ENCODE data around the gene KIF3A. TPM values are rescaled to one million over a fixed set of nuclear protein-coding genes. Genes with fewer than 3 reads are reported as not detected.

KIF3A gene
- total and polyA plus RNA-seq, 4 donors, result 0.58 to 1.2 (median 0.86) TPM

GRCh38 chr5:132754111-132754510 is 16.8 kb upstream of the KIF3A start:
- Histone ChIP-seq H3K36me3 (ENCODE audit: control insufficient read depth in 4 of 4, insufficient read depth in 3 of 4, low read depth in 1 of 4, low read length in 3 of 4) (no peaks in the 10 kb centered on the region), H3K4me1 (ENCODE audit: control insufficient read depth in 4 of 4, insufficient read depth in 4 of 4, low read length in 3 of 4) (no peaks in the 10 kb centered on the region), H3K4me3 (ENCODE audit: low read depth in 1 of 3, low read length in 3 of 3) (no peak overlapping the region), H3K27me3 (ENCODE audit: control insufficient read depth in 4 of 4, insufficient read depth in 4 of 4, low read length in 3 of 4) (no peaks in the 10 kb centered on the region), H3K9ac (ENCODE audit: low read depth in 1 of 2, low read length in 2 of 2) (no peak overlapping the region), H3K9me3 (ENCODE audit: control insufficient read depth in 4 of 4, low read length in 3 of 4) (no peaks in the 10 kb centered on the region), H3K27ac (ENCODE audit: low read depth in 1 of 2, low read length in 2 of 2) (no peak overlapping the region)
- WGBS, result 97% methylated on average over 4 of the region's 4 CpGs
- no peak for DNase-seq (ENCODE audit: low spot score)
- TF ChIP-seq FOXA1 (IDR thresholded peaks at IDR 0.05) (no peak), YY1 (IDR thresholded peaks at IDR 0.05) (no peak), RAD21 (IDR thresholded peaks at IDR 0.05) (no peak), HNF4G (IDR thresholded peaks at IDR 0.05) (no peak), EGR1 (IDR thresholded peaks at IDR 0.05; ENCODE audit: low read depth in 2 of 2) (no peak), HNF4A (conservative IDR thresholded peaks at IDR 0.05) (no peak), GABPA (IDR thresholded peaks at IDR 0.05 in 1 of 2, conservative IDR thresholded peaks at IDR 0.05 in 1 of 2) (no peak), JUND (IDR thresholded peaks at IDR 0.05) (no peak), MAX (IDR thresholded peaks at IDR 0.05) (no peak), RXRA (IDR thresholded peaks at IDR 0.05) (no peak), TAF1 (conservative IDR thresholded peaks at IDR 0.05) (no peak), FOXA2 (IDR thresholded peaks at IDR 0.05) (no peak), NR2F2 (IDR thresholded peaks at IDR 0.05) (no peak), ZBTB33 (IDR thresholded peaks at IDR 0.05) (no peak), SP1 (IDR thresholded peaks at IDR 0.05) (no peak)
- TF ChIP-seq, protein P1, sequence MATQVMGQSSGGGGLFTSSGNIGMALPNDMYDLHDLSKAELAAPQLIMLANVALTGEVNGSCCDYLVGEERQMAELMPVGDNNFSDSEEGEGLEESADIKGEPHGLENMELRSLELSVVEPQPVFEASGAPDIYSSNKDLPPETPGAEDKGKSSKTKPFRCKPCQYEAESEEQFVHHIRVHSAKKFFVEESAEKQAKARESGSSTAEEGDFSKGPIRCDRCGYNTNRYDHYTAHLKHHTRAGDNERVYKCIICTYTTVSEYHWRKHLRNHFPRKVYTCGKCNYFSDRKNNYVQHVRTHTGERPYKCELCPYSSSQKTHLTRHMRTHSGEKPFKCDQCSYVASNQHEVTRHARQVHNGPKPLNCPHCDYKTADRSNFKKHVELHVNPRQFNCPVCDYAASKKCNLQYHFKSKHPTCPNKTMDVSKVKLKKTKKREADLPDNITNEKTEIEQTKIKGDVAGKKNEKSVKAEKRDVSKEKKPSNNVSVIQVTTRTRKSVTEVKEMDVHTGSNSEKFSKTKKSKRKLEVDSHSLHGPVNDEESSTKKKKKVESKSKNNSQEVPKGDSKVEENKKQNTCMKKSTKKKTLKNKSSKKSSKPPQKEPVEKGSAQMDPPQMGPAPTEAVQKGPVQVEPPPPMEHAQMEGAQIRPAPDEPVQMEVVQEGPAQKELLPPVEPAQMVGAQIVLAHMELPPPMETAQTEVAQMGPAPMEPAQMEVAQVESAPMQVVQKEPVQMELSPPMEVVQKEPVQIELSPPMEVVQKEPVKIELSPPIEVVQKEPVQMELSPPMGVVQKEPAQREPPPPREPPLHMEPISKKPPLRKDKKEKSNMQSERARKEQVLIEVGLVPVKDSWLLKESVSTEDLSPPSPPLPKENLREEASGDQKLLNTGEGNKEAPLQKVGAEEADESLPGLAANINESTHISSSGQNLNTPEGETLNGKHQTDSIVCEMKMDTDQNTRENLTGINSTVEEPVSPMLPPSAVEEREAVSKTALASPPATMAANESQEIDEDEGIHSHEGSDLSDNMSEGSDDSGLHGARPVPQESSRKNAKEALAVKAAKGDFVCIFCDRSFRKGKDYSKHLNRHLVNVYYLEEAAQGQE (IDR thresholded peaks at IDR 0.05), result no peak
- TF ChIP-seq, protein P2, sequence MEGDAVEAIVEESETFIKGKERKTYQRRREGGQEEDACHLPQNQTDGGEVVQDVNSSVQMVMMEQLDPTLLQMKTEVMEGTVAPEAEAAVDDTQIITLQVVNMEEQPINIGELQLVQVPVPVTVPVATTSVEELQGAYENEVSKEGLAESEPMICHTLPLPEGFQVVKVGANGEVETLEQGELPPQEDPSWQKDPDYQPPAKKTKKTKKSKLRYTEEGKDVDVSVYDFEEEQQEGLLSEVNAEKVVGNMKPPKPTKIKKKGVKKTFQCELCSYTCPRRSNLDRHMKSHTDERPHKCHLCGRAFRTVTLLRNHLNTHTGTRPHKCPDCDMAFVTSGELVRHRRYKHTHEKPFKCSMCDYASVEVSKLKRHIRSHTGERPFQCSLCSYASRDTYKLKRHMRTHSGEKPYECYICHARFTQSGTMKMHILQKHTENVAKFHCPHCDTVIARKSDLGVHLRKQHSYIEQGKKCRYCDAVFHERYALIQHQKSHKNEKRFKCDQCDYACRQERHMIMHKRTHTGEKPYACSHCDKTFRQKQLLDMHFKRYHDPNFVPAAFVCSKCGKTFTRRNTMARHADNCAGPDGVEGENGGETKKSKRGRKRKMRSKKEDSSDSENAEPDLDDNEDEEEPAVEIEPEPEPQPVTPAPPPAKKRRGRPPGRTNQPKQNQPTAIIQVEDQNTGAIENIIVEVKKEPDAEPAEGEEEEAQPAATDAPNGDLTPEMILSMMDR (IDR thresholded peaks at IDR 0.05; ENCODE audit: low read depth, low read length, missing input control), result no peak
- TF ChIP-seq, protein P3, sequence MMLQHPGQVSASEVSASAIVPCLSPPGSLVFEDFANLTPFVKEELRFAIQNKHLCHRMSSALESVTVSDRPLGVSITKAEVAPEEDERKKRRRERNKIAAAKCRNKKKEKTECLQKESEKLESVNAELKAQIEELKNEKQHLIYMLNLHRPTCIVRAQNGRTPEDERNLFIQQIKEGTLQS (IDR thresholded peaks at IDR 0.05), result no peak

All from liver (tissue), 9 donors.